Right forelimb (tissue), 1 donor: ENCODE results near the gene B3GALT4.
"Not testable (repeated sequence)": the region's sequence is repeated elsewhere in the genome, so short reads cannot be mapped to it uniquely, and the experiment has no call there.

Experiments
- DNase-seq: peaks from one replicate; pipeline ENCODE4 v3.0.0-alpha.2; 2018

The B3GALT4 gene

GRCh38 chr6:33272275-33273128, 4.4 kb upstream of the B3GALT4 start:
- DNase-seq: no peak

GRCh38 chr6:33273129-33273923, 3.6 kb upstream of the B3GALT4 start:
- no peak for DNase-seq

GRCh38 chr6:33273924-33274902, 2.7 kb upstream of the B3GALT4 start:
- DNase-seq: no peak

GRCh38 chr6:33275795-33276580, 935 bp upstream of the B3GALT4 start:
- not testable (repeated sequence) for DNase-seq

- DNase-seq: no peak
Observed at GRCh38 chr6:33276581-33276863, 401 bp upstream of the B3GALT4 start.

- DNase-seq: no peak
Observed at GRCh38 chr6:33277663-33278391, 904 bp downstream of the B3GALT4 start.

- no peak for DNase-seq
Observed at GRCh38 chr6:33278392-33278741, 1.4 kb downstream of the B3GALT4 start.

GRCh38 chr6:33278810-33279209, 1.9 kb downstream of the B3GALT4 start:
- DNase-seq: no peak

GRCh38 chr6:33279257-33279695, 2.4 kb downstream of the B3GALT4 start:
- DNase-seq: no peak

GRCh38 chr6:33279971-33280511, 3.1 kb downstream of the B3GALT4 start:
- no peak for DNase-seq

GRCh38 chr6:33280539-33280938, 3.6 kb downstream of the B3GALT4 start:
- DNase-seq: no peak

- not testable (repeated sequence) for DNase-seq
Observed at GRCh38 chr6:33285214-33285613, 8.3 kb downstream of the B3GALT4 start.

- DNase-seq: no peak
Observed at GRCh38 chr6:33286946-33287914, 10.3 kb downstream of the B3GALT4 start.

GRCh38 chr6:33288141-33288920, 11.4 kb downstream of the B3GALT4 start:
- DNase-seq: no peak

GRCh38 chr6:33288921-33289783, 12.2 kb downstream of the B3GALT4 start, which contains the start of the genes PFDN6 and WDR46:
Gene PFDN6 (plus strand): TSS chr6:33289601. CDS start chr6:33289857, 256 bp downstream.
Gene WDR46 (minus strand): TSS chr6:33289239. CDS start chr6:33289170, 69 bp downstream.
- DNase-seq: peak; percentile 91

GRCh38 chr6:33289784-33290315, 12.9 kb downstream of the B3GALT4 start:
- DNase-seq: no peak

- DNase-seq: no peak
Observed at GRCh38 chr6:33290459-33290858, 13.5 kb downstream of the B3GALT4 start.
